ENCODE measurements around the gene IFNGR2.
A peak's percentile ranks its signal among the peaks of the same experiment; 100 is the strongest.
"Not testable (repeated sequence)": the region's sequence is repeated elsewhere in the genome, so short reads cannot be mapped to it uniquely, and the experiment has no call there.

The IFNGR2 gene

DNA sequence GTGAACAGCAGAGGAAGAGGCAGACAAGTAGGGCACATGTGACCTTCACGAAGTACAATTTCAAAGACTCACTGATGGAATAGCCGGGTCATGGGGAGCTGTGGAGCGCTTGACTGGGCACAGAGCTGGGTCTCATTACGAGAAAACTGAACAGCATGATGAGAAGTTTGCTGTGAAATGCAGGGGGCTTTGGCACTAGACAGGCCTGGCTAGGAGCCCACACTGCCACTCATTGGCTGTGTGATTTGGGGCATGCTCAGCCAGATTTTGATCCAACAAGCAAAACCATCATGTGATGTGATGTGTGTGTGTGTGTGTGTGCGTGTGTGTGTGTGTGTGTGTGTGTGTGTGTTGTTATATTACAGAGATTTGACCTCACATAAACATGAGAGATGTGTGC is 4.9 kb upstream of the IFNGR2 start:
- Mint-ChIP-seq H3K27me3 (ENCODE audit: low read depth) (peaks cover 12% of the 10 kb centered on the region), H3K9me3 (no peaks in the 10 kb centered on the region), H3K27ac (no peak overlapping the region)

GRCh38 chr21:33401630-33401992 is 1.6 kb upstream of the IFNGR2 start:
- Mint-ChIP-seq H3K4me1 (ENCODE audit: low read depth) (peaks cover 32% of the 10 kb centered on the region), H3K27ac (no peak overlapping the region), H3K27me3 (ENCODE audit: low read depth) (peaks cover 8% of the 10 kb centered on the region), H3K9me3 (no peaks in the 10 kb centered on the region), H3K36me3 (ENCODE audit: low read depth) (peaks cover 6% of the 10 kb centered on the region), H3K4me3 (no peak overlapping the region)
- DNase-seq (ENCODE audit: low spot score): no peak

More for the DNA sequence above, 4.9 kb upstream of the IFNGR2 start:
- no peak for DNase-seq (ENCODE audit: low spot score)
- no peaks in the 10 kb centered on the region for H3K36me3 Mint-ChIP-seq (ENCODE audit: low read depth)
- peaks cover 9% of the 10 kb centered on the region for H3K4me1 Mint-ChIP-seq (ENCODE audit: low read depth)
- no peak overlapping the region for H3K4me3 Mint-ChIP-seq

- H3K4me1 Mint-ChIP-seq (ENCODE audit: low read depth): peaks cover 35% of the 10 kb centered on the region
These were observed 923 bp upstream of the IFNGR2 start for GRCh38 chr21:33402001-33402979.

DNA sequence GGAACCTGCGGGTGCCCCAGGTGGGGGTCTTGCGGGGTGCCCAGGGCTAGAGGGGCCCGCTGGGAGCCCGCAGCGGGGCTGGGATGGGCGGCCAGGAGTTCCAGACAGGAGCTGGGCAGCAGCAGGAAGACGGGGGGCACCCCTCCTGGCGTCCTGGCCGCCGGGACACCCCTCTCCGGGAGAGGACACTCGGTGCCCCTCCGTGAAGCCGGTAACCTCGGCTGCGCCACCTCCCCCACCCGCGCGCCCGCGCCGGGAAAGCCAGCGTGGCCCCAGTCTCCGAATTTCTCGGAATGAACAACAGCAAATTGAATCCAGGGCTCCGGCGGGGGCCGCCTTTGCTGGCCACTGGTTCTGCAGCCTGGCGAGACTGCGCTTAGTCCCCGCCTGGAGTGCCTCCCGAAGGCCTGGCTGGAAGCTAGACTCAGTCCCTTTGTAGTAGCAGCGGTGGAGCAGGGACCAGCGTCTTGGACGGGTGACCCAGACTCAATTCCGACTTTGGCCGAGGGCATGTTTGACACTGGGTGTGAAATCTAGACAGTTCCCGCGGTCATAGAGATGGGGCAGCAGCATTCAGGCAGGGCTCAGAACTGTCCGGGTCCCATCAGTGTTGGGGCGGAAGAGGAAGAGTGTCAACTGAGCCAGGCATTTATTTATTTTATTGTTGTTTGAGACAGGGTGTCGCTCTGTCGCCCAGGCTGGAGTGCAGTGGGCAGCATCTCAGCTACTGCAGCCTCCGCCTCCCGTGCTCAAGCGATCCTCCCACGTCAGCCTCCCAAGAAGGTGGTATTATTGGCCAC is 773 bp downstream of the IFNGR2 start:
- H3K27ac Mint-ChIP-seq: peak overlapping the region; percentile 55
- H3K4me1 Mint-ChIP-seq (ENCODE audit: low read depth): peaks cover 35% of the 10 kb centered on the region
- DNase-seq (ENCODE audit: low spot score): peak; percentile 25
- no peaks in the 10 kb centered on the region for H3K9me3 Mint-ChIP-seq
- H3K36me3 Mint-ChIP-seq (ENCODE audit: low read depth): peaks cover 6% of the 10 kb centered on the region
- peak overlapping the region; percentile 90 for H3K4me3 Mint-ChIP-seq
- H3K27me3 Mint-ChIP-seq (ENCODE audit: low read depth): peaks cover 8% of the 10 kb centered on the region

More at GRCh38 chr21:33402001-33402979, 923 bp upstream of the IFNGR2 start:
- peak overlapping the region; percentile 68 for H3K27ac Mint-ChIP-seq
- H3K9me3 Mint-ChIP-seq: no peaks in the 10 kb centered on the region
- peaks cover 8% of the 10 kb centered on the region for H3K27me3 Mint-ChIP-seq (ENCODE audit: low read depth)
- no peak for DNase-seq (ENCODE audit: low spot score)
- H3K36me3 Mint-ChIP-seq (ENCODE audit: low read depth): peaks cover 6% of the 10 kb centered on the region
- H3K4me3 Mint-ChIP-seq: peak overlapping the region; percentile 71

GRCh38 chr21:33406493-33406892 is 3.3 kb downstream of the IFNGR2 start:
- Mint-ChIP-seq H3K9me3 (no peaks in the 10 kb centered on the region), H3K27me3 (ENCODE audit: low read depth) (peaks cover 4% of the 10 kb centered on the region), H3K27ac (no peak overlapping the region), H3K36me3 (ENCODE audit: low read depth) (peaks cover 6% of the 10 kb centered on the region), H3K4me3 (no peak overlapping the region), H3K4me1 (ENCODE audit: low read depth) (peaks cover 26% of the 10 kb centered on the region)
- no peak for DNase-seq (ENCODE audit: low spot score)

- no peak overlapping the region for H3K27ac Mint-ChIP-seq
These were observed 8.8 kb downstream of the IFNGR2 start for GRCh38 chr21:33411949-33412430.

DNA sequence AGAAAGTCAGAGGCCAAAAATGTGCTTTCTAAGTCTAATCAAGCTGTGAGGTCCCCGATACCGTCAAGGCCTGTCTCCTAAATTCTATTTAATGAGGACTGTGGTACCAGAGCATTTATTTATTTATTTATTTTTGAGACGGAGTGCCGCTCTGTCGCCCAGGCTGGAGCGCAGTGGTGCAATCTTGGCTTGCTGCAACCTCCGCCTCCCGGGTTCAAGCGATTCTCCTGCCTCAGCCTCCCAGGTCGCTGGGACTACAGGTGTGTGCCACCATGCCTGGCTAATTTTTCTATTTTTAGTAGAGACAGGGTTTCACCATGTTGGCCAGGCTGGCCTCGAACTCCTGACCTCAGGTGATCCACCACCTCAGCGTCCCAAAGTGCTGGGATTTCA is 9.2 kb downstream of the IFNGR2 start:
- not testable (repeated sequence) for H3K4me3 Mint-ChIP-seq; DNase-seq (ENCODE audit: low spot score); H3K9me3 Mint-ChIP-seq; H3K27me3 Mint-ChIP-seq (ENCODE audit: low read depth); H3K27ac Mint-ChIP-seq
- Mint-ChIP-seq H3K4me1 (ENCODE audit: low read depth) (peaks cover 11% of the 10 kb centered on the region), H3K36me3 (ENCODE audit: low read depth) (peaks cover 16% of the 10 kb centered on the region)

More at GRCh38 chr21:33411949-33412430, 8.8 kb downstream of the IFNGR2 start:
- no peak for DNase-seq (ENCODE audit: low spot score)
- H3K4me3 Mint-ChIP-seq: no peak overlapping the region
- no peaks in the 10 kb centered on the region for H3K27me3 Mint-ChIP-seq (ENCODE audit: low read depth)
- no peaks in the 10 kb centered on the region for H3K9me3 Mint-ChIP-seq
- H3K4me1 Mint-ChIP-seq (ENCODE audit: low read depth): peaks cover 11% of the 10 kb centered on the region
- peaks cover 16% of the 10 kb centered on the region for H3K36me3 Mint-ChIP-seq (ENCODE audit: low read depth)

- no peaks in the 10 kb centered on the region for H3K27me3 Mint-ChIP-seq (ENCODE audit: low read depth)
- H3K4me3 Mint-ChIP-seq: no peak overlapping the region
- no peak overlapping the region for H3K27ac Mint-ChIP-seq
- H3K9me3 Mint-ChIP-seq: no peaks in the 10 kb centered on the region
- H3K36me3 Mint-ChIP-seq (ENCODE audit: low read depth): peaks cover 17% of the 10 kb centered on the region
- DNase-seq (ENCODE audit: low spot score): no peak
- H3K4me1 Mint-ChIP-seq (ENCODE audit: low read depth): peaks cover 11% of the 10 kb centered on the region
These were observed 9.8 kb downstream of the IFNGR2 start for GRCh38 chr21:33412832-33413519.

DNA sequence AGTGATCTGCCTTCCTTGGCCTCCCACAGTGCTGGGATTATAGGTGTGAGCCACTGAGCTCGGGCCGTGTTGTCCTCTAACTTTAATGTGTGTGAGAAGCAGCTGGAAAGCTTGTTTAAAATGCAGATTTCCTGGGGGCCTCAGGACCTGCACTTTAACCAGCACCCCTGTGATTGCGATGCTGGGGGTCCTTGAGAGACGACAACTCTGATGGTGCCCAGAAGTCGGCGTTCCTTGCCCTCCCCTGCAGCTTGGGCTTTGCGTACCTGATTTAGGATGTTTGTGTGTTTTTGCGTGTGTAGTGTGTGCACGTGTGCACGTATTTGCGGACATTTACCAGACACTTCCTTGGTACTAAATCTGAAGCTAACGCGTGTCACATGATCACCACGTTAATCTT is 10.9 kb downstream of the IFNGR2 start:
- no peaks in the 10 kb centered on the region for H3K9me3 Mint-ChIP-seq
- peaks cover 17% of the 10 kb centered on the region for H3K36me3 Mint-ChIP-seq (ENCODE audit: low read depth)
- no peak overlapping the region for H3K27ac Mint-ChIP-seq
- peaks cover 11% of the 10 kb centered on the region for H3K4me1 Mint-ChIP-seq (ENCODE audit: low read depth)
- no peak overlapping the region for H3K4me3 Mint-ChIP-seq
- H3K27me3 Mint-ChIP-seq (ENCODE audit: low read depth): no peaks in the 10 kb centered on the region
- DNase-seq (ENCODE audit: low spot score): no peak

- Mint-ChIP-seq H3K27me3 (ENCODE audit: low read depth) (no peaks in the 10 kb centered on the region), H3K4me3 (no peak overlapping the region), H3K27ac (no peak overlapping the region), H3K36me3 (ENCODE audit: low read depth) (peaks cover 22% of the 10 kb centered on the region), H3K4me1 (ENCODE audit: low read depth) (peaks cover 11% of the 10 kb centered on the region), H3K9me3 (no peaks in the 10 kb centered on the region)
- no peak for DNase-seq (ENCODE audit: low spot score)
These were observed 11.7 kb downstream of the IFNGR2 start for GRCh38 chr21:33414926-33415325.

GRCh38 chr21:33418691-33419090 is 15.5 kb downstream of the IFNGR2 start:
- H3K9me3 Mint-ChIP-seq: no peaks in the 10 kb centered on the region
- H3K36me3 Mint-ChIP-seq (ENCODE audit: low read depth): peaks cover 34% of the 10 kb centered on the region
- no peaks in the 10 kb centered on the region for H3K27me3 Mint-ChIP-seq (ENCODE audit: low read depth)
- no peak overlapping the region for H3K27ac Mint-ChIP-seq
- DNase-seq (ENCODE audit: low spot score): no peak
- H3K4me1 Mint-ChIP-seq (ENCODE audit: low read depth): no peaks in the 10 kb centered on the region
- no peak overlapping the region for H3K4me3 Mint-ChIP-seq

DNA sequence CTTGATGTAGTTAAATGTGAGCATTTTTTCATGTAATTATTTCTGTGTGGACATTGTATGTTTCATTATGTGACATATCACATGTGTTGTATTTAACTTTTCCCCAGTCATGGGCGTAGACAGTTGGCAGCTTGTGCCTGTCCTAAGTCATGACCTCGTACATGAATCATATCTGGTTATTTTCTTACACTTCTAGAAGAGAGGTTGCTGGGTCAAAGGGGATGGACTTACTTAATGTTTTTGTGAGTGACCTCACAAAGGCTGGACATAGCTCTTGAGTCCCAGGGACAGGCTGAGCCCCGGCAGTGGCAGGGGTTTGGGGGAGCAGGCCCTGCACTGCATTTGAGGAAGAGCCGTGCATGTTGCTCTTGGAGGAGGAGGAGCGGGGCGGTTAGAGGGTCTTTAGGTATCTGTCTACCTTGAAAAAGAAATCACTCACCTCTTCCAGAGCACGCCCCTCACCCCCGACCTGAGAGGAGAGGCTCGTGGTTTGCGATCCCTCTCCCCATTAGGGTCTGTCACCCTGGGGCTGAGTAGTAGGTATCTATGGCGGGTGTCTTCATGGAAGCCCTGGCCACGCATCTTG is 16.4 kb downstream of the IFNGR2 start:
- no peaks in the 10 kb centered on the region for H3K27me3 Mint-ChIP-seq (ENCODE audit: low read depth)

DNA sequence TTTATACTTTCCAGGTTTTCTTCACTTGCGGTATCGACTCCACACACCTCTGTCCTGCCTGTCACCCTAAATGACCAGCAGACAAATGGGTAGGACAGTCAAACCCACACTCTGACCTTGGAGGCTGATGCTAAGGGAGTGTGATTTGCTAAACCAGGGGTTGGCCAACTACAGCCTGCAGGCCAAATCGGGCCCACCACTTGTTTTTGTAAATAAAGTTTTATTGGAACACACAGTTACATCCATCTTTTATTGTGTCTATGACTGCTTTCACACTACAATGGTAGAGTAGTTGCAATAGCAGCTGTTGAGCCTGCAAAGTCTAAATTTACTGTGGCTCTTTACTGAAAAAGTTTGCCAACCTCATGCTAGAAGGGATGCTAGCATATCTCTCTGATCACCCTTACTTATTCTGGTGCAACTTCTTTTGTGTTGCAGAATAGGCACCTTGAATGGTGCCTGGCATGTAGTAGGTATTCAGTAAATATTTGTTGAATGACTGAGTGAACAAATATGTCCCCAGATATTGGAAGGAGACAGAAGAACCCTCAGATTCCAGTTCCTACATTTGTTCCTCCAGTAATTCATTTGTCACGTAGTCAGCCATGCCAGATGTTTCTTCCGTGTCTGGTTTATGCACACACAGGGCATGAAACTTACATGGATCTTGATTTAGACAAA is 18.6 kb downstream of the IFNGR2 start:
- Mint-ChIP-seq H3K27me3 (ENCODE audit: low read depth) (no peaks in the 10 kb centered on the region), H3K4me1 (ENCODE audit: low read depth) (no peaks in the 10 kb centered on the region), H3K9me3 (no peaks in the 10 kb centered on the region), H3K4me3 (no peak overlapping the region), H3K36me3 (ENCODE audit: low read depth) (peaks cover 30% of the 10 kb centered on the region), H3K27ac (no peak overlapping the region)
- DNase-seq (ENCODE audit: low spot score): no peak

More for the DNA sequence above, 16.4 kb downstream of the IFNGR2 start:
- no peak for DNase-seq (ENCODE audit: low spot score)
- Mint-ChIP-seq H3K36me3 (ENCODE audit: low read depth) (peaks cover 37% of the 10 kb centered on the region), H3K4me3 (no peak overlapping the region), H3K27ac (no peak overlapping the region), H3K9me3 (no peaks in the 10 kb centered on the region), H3K4me1 (ENCODE audit: low read depth) (no peaks in the 10 kb centered on the region)
